ENCODE measurements around the gene APBA3. TPM values are rescaled to one million over a fixed set of nuclear protein-coding genes. Genes with fewer than 3 reads are reported as not detected.

The APBA3 gene
- total RNA-seq, 1 donor from 2014 or later: 51.2 TPM

DNA sequence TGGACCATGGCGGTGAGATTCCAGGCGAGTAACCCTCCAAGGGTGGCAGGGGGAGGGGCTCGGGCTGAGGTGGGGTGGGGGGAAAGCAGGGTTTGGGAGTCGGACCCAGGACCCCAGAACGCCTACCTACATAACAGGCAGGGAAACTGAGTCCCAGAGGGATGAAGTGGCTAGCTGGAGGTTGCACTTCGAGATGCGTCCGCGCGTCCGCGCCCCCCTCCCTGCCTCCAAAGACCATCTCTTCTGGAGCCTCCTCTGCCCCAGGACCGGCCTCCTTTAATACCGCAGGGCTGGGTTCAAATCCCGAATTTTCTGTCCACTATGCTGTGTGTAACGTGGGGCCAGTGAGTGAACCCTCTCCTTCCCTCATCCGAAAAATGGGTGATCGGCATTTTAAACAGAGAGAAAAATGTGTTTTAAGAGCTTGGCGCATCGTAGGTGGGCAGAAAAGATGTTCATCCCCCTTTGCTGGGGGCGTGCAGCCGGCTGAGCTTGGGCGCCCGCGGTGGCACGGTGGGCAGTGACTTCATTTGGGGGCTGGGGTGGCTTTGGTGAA, 39.5 kb downstream of the APBA3 start:
- H3K27me3 Mint-ChIP-seq: peaks cover 14% of the 10 kb centered on the region
- no peak overlapping the region for H3K27ac Mint-ChIP-seq
- ChIA-PET CTCF (interaction anchor here (1.0 kb wide), 1 partner anchor 96 kb away, joined by 3 read pairs; no protein-coding TSS in a partner anchor), POLR2A (interaction anchor here (0.7 kb wide), 1 partner anchor 94 kb away, joined by 12 read pairs; no protein-coding TSS in a partner anchor)
- ATAC-seq (ENCODE audit: low read depth) (no peak), DNase-seq (no peak)
- H3K4me1 Mint-ChIP-seq: peaks cover 12% of the 10 kb centered on the region
- TF ChIP-seq CTCF (IDR thresholded peaks at IDR 0.05): no peak
- intact Hi-C loops (cut with micrococcal nuclease): loop anchor here (2.0 to 5.0 kb wide), 2 partner anchors 39 to 90 kb away; partner anchors contain the start of gene APBA3
- H3K36me3 Mint-ChIP-seq (ENCODE audit: low read depth): no peaks in the 10 kb centered on the region
- no peaks in the 10 kb centered on the region for H3K9me3 Mint-ChIP-seq
- H3K4me3 Mint-ChIP-seq: peak overlapping the region; percentile 50

GRCh38 chr19:3721131-3721886, 40.2 kb downstream of the APBA3 start:
- POLR2A ChIA-PET: interaction anchor here (0.6 kb wide), 2 partner anchors 459 to 735 kb away, joined by 4 to 6 read pairs; no protein-coding TSS in a partner anchor
- intact Hi-C loops (cut with micrococcal nuclease): loop anchor here (2.0 to 5.0 kb wide), 2 partner anchors 39 to 91 kb away; partner anchors contain the start of gene APBA3
- no peaks in the 10 kb centered on the region for H3K36me3 Mint-ChIP-seq (ENCODE audit: low read depth)
- DNase-seq: peak; percentile 80
- H3K4me3 Mint-ChIP-seq: peak overlapping the region; percentile 50
- H3K9me3 Mint-ChIP-seq: no peaks in the 10 kb centered on the region
- peaks cover 14% of the 10 kb centered on the region for H3K27me3 Mint-ChIP-seq
- peak; percentile 99 for ATAC-seq (ENCODE audit: low read depth)
- no peak overlapping the region for H3K27ac Mint-ChIP-seq
- no peak for TF ChIP-seq CTCF (IDR thresholded peaks at IDR 0.05)
- CTCF ChIA-PET: no interaction called here
- H3K4me1 Mint-ChIP-seq: peaks cover 12% of the 10 kb centered on the region

GRCh38 chr19:3720349-3720917, 41.1 kb downstream of the APBA3 start:
- ChIA-PET CTCF (interaction anchor here (1.0 kb wide), 1 partner anchor 37 kb away, joined by 3 read pairs; no protein-coding TSS in a partner anchor), POLR2A (interaction anchor here (0.6 to 0.7 kb wide), 3 partner anchors 458 to 974 kb away, joined by 3 to 6 read pairs (median 4); no protein-coding TSS in a partner anchor)
- Mint-ChIP-seq H3K4me1 (peaks cover 12% of the 10 kb centered on the region), H3K36me3 (ENCODE audit: low read depth) (no peaks in the 10 kb centered on the region), H3K27me3 (peaks cover 14% of the 10 kb centered on the region), H3K9me3 (no peaks in the 10 kb centered on the region), H3K27ac (no peak overlapping the region), H3K4me3 (no peak overlapping the region)
- DNase-seq: no peak
- no peak for TF ChIP-seq CTCF (IDR thresholded peaks at IDR 0.05)
- intact Hi-C loops (cut with micrococcal nuclease): loop anchor here (2.0 to 5.0 kb wide), 2 partner anchors 40 to 92 kb away; partner anchors contain the start of gene APBA3
- ATAC-seq (ENCODE audit: low read depth): no peak

DNA sequence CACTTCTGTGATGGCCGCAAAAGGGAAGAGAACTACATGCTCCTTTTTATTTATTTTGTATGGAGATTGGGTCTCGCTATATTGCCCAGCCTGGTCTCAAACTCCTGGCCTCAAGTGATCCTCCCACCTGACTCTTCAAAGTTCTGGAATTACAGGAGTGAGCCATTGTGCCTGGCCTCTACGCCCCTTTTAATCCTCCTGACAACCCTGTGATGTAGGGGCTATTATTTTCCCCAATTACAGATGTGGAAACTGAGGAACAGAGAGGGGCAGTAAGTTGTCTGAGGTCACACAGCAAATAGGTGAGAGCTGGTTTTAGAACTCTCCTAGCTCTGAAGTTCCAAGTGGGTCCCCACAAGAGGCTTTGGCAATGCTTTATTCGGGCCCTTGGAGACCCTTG, 41.6 kb downstream of the APBA3 start:
- H3K9me3 Mint-ChIP-seq: no peaks in the 10 kb centered on the region
- POLR2A ChIA-PET: interaction anchor here (0.7 kb wide), 1 partner anchor 476 kb away, joined by 4 read pairs; no protein-coding TSS in a partner anchor

More for the DNA sequence above, 41.6 kb downstream of the APBA3 start:
- intact Hi-C loops (cut with micrococcal nuclease): loop anchor here (2.0 to 5.0 kb wide), 2 partner anchors 41 to 92 kb away; partner anchors contain the start of gene APBA3
- ATAC-seq (ENCODE audit: low read depth) (no peak), DNase-seq (no peak)
- no peak for TF ChIP-seq CTCF (IDR thresholded peaks at IDR 0.05)
- CTCF ChIA-PET: interaction anchor here (1.0 to 1.2 kb wide), 2 partner anchors 38 to 42 kb away, joined by 3 to 4 read pairs; partner anchors contain the start of gene MRPL54
- no peaks in the 10 kb centered on the region for H3K36me3 Mint-ChIP-seq (ENCODE audit: low read depth)
- peaks cover 14% of the 10 kb centered on the region for H3K27me3 Mint-ChIP-seq
- no peak overlapping the region for H3K4me3 Mint-ChIP-seq
- no peak overlapping the region for H3K27ac Mint-ChIP-seq
- H3K4me1 Mint-ChIP-seq: peaks cover 12% of the 10 kb centered on the region
